ENCODE data around the gene ALB.
"Not testable (repeated sequence)": the region's sequence is repeated elsewhere in the genome, so short reads cannot be mapped to it uniquely, and the experiment has no call there.

GRCh38 chr4:73369506-73370199 lies 34.4 kb upstream of the ALB start:
- TF ChIP-seq, protein P1, sequence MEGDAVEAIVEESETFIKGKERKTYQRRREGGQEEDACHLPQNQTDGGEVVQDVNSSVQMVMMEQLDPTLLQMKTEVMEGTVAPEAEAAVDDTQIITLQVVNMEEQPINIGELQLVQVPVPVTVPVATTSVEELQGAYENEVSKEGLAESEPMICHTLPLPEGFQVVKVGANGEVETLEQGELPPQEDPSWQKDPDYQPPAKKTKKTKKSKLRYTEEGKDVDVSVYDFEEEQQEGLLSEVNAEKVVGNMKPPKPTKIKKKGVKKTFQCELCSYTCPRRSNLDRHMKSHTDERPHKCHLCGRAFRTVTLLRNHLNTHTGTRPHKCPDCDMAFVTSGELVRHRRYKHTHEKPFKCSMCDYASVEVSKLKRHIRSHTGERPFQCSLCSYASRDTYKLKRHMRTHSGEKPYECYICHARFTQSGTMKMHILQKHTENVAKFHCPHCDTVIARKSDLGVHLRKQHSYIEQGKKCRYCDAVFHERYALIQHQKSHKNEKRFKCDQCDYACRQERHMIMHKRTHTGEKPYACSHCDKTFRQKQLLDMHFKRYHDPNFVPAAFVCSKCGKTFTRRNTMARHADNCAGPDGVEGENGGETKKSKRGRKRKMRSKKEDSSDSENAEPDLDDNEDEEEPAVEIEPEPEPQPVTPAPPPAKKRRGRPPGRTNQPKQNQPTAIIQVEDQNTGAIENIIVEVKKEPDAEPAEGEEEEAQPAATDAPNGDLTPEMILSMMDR (IDR thresholded peaks at IDR 0.05): not testable (repeated sequence)
- TF ChIP-seq EZH2 (IDR thresholded peaks at IDR 0.05; ENCODE audit: borderline replicate concordance, insufficient read depth, low read depth, low read length, poor library complexity, severe bottlenecking): not testable (repeated sequence)
